ENCODE results near the gene DPYSL5. TPM values are rescaled to one million over a fixed set of nuclear protein-coding genes. Genes with fewer than 3 reads are reported as not detected.

The DPYSL5 gene
- total RNA-seq, 1 donor from 2014 or later: 1.5 TPM

GRCh38 chr2:26957534-26957933 is 109.6 kb downstream of the DPYSL5 start:
- no peak for DNase-seq (ENCODE audit: low read depth)

- DNase-seq (ENCODE audit: low read depth): no peak
Measured at GRCh38 chr2:26959331-26959730, 111.4 kb downstream of the DPYSL5 start.

- no peak for DNase-seq (ENCODE audit: low read depth)
Measured at GRCh38 chr2:26964446-26965130, 116.7 kb downstream of the DPYSL5 start.

GRCh38 chr2:26968001-26968400 is 120.1 kb downstream of the DPYSL5 start:
- no peak for DNase-seq (ENCODE audit: low read depth)

- DNase-seq (ENCODE audit: low read depth): no peak
Measured at GRCh38 chr2:26969077-26969844, 121.3 kb downstream of the DPYSL5 start.

GRCh38 chr2:26970244-26970927 is 122.5 kb downstream of the DPYSL5 start, which contains the start of gene MAPRE3:
TSS of gene MAPRE3 (plus strand) at chr2:26970637. CDS start at chr2:27022219, 51,582 bp downstream.
- DNase-seq (ENCODE audit: low read depth): peak; percentile 75

GRCh38 chr2:26970928-26971627 is 123.1 kb downstream of the DPYSL5 start:
- peak; percentile 38 for DNase-seq (ENCODE audit: low read depth)

GRCh38 chr2:26971911-26972786 is 124.2 kb downstream of the DPYSL5 start:
- peak; percentile 97 for DNase-seq (ENCODE audit: low read depth)

GRCh38 chr2:26974352-26974751 is 126.4 kb downstream of the DPYSL5 start:
- no peak for DNase-seq (ENCODE audit: low read depth)

- DNase-seq (ENCODE audit: low read depth): no peak
Measured at GRCh38 chr2:26975102-26975501, 127.2 kb downstream of the DPYSL5 start.

GRCh38 chr2:26975656-26976055 is 127.7 kb downstream of the DPYSL5 start:
- no peak for DNase-seq (ENCODE audit: low read depth)

- DNase-seq (ENCODE audit: low read depth): peak; percentile 93
Measured at GRCh38 chr2:26976237-26976636, 128.3 kb downstream of the DPYSL5 start.

- DNase-seq (ENCODE audit: low read depth): no peak
Measured at GRCh38 chr2:26977012-26977411, 129.1 kb downstream of the DPYSL5 start.

- DNase-seq (ENCODE audit: low read depth): peak; percentile 60
Measured at GRCh38 chr2:26978061-26978596, 130.2 kb downstream of the DPYSL5 start.

- DNase-seq (ENCODE audit: low read depth): peak; percentile 32
Measured at GRCh38 chr2:26979741-26980140, 131.8 kb downstream of the DPYSL5 start.

GRCh38 chr2:26980971-26981370 is 133.0 kb downstream of the DPYSL5 start:
- DNase-seq (ENCODE audit: low read depth): no peak

- DNase-seq (ENCODE audit: low read depth): peak; percentile 49
Measured at GRCh38 chr2:26982102-26982742, 134.3 kb downstream of the DPYSL5 start.

- no peak for DNase-seq (ENCODE audit: low read depth)
Measured at GRCh38 chr2:26983746-26984145, 135.8 kb downstream of the DPYSL5 start.

GRCh38 chr2:26985807-26986206 is 137.9 kb downstream of the DPYSL5 start:
- DNase-seq (ENCODE audit: low read depth): no peak

- peak; percentile 29 for DNase-seq (ENCODE audit: low read depth)
Measured at GRCh38 chr2:26986576-26986975, 138.6 kb downstream of the DPYSL5 start.

Measured in myocyte (in vitro differentiated cells).